ENCODE data around the gene ALDH16A1. TPM values are rescaled to one million over a fixed set of nuclear protein-coding genes. Genes with fewer than 3 reads are reported as not detected.

ALDH16A1 gene
- total RNA-seq, 4 donors from 2014 or later = 8.0 to 12.6 (median 9.9) TPM

DNA sequence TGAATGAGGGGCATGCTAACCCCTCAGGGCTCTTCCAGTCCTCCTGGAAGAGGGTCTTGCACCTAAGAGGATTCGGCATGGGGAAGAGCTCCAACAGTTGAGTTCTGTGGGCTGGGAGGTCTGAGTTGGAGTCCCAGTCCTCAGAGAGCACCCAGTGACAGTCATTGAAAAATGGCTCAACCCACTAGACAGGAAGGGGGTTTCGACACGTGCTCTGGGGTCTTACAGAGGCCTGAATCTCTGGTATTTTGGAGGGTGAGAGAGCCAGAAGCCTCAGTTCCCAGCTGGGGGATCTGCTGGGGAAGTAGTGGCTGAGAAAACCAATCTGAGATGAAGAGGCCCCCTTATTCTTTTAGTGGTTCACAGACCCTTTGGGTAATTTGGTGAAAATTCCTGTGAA lies 38.8 kb upstream of the ALDH16A1 start:
- H3K4me3 ChIP-seq = no peak overlapping the region
- H3K27ac ChIP-seq = no peak overlapping the region
- no peaks in the 10 kb centered on the region for H3K36me3 ChIP-seq
- no peak for TF ChIP-seq POLR2A (IDR thresholded peaks at IDR 0.05)
- TF ChIP-seq, protein P1, sequence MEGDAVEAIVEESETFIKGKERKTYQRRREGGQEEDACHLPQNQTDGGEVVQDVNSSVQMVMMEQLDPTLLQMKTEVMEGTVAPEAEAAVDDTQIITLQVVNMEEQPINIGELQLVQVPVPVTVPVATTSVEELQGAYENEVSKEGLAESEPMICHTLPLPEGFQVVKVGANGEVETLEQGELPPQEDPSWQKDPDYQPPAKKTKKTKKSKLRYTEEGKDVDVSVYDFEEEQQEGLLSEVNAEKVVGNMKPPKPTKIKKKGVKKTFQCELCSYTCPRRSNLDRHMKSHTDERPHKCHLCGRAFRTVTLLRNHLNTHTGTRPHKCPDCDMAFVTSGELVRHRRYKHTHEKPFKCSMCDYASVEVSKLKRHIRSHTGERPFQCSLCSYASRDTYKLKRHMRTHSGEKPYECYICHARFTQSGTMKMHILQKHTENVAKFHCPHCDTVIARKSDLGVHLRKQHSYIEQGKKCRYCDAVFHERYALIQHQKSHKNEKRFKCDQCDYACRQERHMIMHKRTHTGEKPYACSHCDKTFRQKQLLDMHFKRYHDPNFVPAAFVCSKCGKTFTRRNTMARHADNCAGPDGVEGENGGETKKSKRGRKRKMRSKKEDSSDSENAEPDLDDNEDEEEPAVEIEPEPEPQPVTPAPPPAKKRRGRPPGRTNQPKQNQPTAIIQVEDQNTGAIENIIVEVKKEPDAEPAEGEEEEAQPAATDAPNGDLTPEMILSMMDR (IDR thresholded peaks at IDR 0.05 in 4 of 5, conservative IDR thresholded peaks at IDR 0.05 in 1 of 5) = no peak
- intact Hi-C loops (cut with DNase I; ENCODE audit: low total_unique reads) (no loop called here), in situ Hi-C loops (cut with MboI; ENCODE audit: low sequenced_read_pairs in 4 of 4) (no loop called here)
- peaks cover 16 to 26% (median 18%) of the 10 kb centered on the region in 3 donors for H3K27me3 ChIP-seq
- H3K9me3 ChIP-seq = no peaks in the 10 kb centered on the region
- ATAC-seq (no peak), DNase-seq (no peak)
- no peaks in the 10 kb centered on the region for H3K4me1 ChIP-seq

DNA sequence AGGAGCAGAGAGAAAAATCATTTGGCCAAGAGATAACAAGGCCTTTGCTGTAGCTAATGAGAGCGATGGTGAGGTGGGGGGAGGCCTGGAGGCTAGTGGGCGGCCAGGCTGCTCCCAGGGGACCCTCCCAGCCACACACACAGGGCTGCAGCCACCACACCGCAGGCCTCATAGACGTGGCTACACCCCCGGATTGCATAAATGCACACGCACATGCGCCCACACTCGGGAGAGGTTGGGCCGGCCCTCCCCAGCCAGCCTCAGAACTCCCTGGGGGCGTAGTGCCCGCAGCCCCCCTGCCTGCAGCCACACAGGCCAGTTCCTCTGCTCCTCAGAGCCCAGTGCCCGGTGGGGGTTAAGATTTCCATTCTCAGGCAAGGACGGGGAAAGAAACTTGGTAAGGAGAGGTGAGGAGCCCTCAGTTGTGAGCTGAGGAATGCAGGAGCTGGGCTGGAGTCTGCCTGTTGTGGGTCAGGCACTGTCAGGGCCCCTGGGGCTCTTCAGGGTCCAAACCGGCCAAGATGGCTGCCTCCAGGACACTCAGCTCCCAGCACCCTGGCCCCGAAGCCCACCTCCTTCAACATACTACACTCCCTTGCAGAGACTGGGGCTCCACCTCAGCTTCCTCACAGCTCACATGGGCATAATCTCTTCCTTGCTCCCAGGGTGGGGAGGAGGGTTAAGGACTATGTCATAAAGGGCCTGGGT lies 37.8 kb upstream of the ALDH16A1 start:
- in situ Hi-C loops (cut with MboI; ENCODE audit: low sequenced_read_pairs in 4 of 4) (no loop called here), intact Hi-C loops (cut with DNase I; ENCODE audit: low total_unique reads) (no loop called here)
- Histone ChIP-seq H3K4me3 (no peak overlapping the region), H3K4me1 (no peaks in the 10 kb centered on the region), H3K27ac (no peak overlapping the region), H3K9me3 (no peaks in the 10 kb centered on the region), H3K27me3 (peaks cover 25 to 36% (median 26%) of the 10 kb centered on the region in 3 donors), H3K36me3 (no peaks in the 10 kb centered on the region)
- no peak for ATAC-seq
- TF ChIP-seq POLR2A (IDR thresholded peaks at IDR 0.05) = no peak
- TF ChIP-seq, protein P1 (IDR thresholded peaks at IDR 0.05 in 4 of 5, conservative IDR thresholded peaks at IDR 0.05 in 1 of 5) = no peak
- DNase-seq = no peak

DNA sequence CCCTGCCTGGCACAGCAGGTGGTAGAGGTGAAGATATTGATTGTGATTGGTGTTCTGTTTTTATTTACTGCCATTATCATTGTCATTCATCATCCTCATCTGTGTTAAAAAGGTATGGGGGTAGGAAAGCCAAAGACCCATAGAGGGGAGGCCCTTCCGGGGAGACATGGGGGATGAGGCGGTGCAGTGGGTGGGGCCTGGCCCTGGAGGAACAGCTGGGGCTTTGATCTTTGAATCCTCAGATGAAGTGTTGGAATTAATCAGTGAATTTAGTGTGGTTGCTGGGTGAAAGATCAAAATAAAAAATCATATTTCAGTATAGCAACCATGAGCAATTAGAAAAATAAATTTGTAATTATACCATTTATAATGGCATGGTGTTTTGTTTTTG lies 37.2 kb upstream of the ALDH16A1 start:
- peaks cover 26 to 42% (median 32%) of the 10 kb centered on the region in 3 donors for H3K27me3 ChIP-seq
- intact Hi-C loops (cut with DNase I; ENCODE audit: low total_unique reads) (no loop called here), in situ Hi-C loops (cut with MboI; ENCODE audit: low sequenced_read_pairs in 4 of 4) (no loop called here)
- DNase-seq (no peak), ATAC-seq (no peak)
- H3K36me3 ChIP-seq = no peaks in the 10 kb centered on the region
- H3K9me3 ChIP-seq = no peaks in the 10 kb centered on the region
- H3K4me3 ChIP-seq = no peak overlapping the region
- TF ChIP-seq POLR2A (IDR thresholded peaks at IDR 0.05) = no peak
- TF ChIP-seq, protein P1 (IDR thresholded peaks at IDR 0.05 in 4 of 5, conservative IDR thresholded peaks at IDR 0.05 in 1 of 5) = no peak
- H3K27ac ChIP-seq = no peak overlapping the region
- H3K4me1 ChIP-seq = peaks cover 0 to under 1% of the 10 kb centered on the region in 2 donors

DNA sequence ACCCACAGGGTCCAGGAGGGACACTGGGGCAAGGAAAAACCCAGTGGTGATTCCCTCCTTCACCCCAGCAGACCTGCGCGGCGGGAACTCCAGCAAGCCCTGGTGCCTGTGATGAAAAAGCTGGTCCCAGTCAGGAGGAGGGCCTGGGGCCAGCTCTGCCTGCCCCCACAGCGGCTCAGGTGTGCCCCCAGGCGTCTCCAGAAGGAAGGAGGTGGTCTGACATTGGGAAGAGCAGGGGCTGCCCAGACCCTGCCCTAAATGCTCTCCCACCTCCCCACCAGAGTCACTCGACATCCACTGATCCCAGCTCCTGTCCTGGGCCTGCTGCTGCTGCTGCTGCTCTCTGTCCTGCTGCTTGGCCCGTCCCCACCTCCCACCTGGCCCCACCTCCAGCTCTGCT lies 35.9 kb upstream of the ALDH16A1 start:
- H3K36me3 ChIP-seq = no peaks in the 10 kb centered on the region
- peaks cover 0 to 8% of the 10 kb centered on the region in 2 donors for H3K4me1 ChIP-seq
- DNase-seq (no peak), ATAC-seq (no peak)
- in situ Hi-C loops (cut with MboI; ENCODE audit: low sequenced_read_pairs in 4 of 4) = no loop called here
- no peak for TF ChIP-seq POLR2A (IDR thresholded peaks at IDR 0.05)
- TF ChIP-seq, protein P1 (IDR thresholded peaks at IDR 0.05 in 4 of 5, conservative IDR thresholded peaks at IDR 0.05 in 1 of 5) = no peak
- H3K27me3 ChIP-seq = peaks cover 38 to 54% (median 45%) of the 10 kb centered on the region in 3 donors
- intact Hi-C loops (cut with DNase I; ENCODE audit: low total_unique reads) = no loop called here
- H3K4me3 ChIP-seq = no peak overlapping the region
- H3K27ac ChIP-seq = no peak overlapping the region
- no peaks in the 10 kb centered on the region for H3K9me3 ChIP-seq

Measured in gastrocnemius medialis (tissue), 4 donors.